T-helper 1 cell treated with Interleukin-12 subunit alpha and Interleukin-12 subunit beta and Interleukin-4 antibody, amounts not matched to agents 30 μg/mL and 1 μg/mL, for 36 hours (primary cell): Measurements from ENCODE around the gene AURKAIP1.

Experiments
- H3K27ac Mint-ChIP-seq: one replicate; pipeline ENCODE4 v1.8.0; 2021; ENCODE audit warnings: mild to moderate bottlenecking, mixed read lengths
- H3K27me3 Mint-ChIP-seq: one replicate; pipeline ENCODE4 v1.8.0; 2021; ENCODE audit warnings: low read depth, mixed read lengths
- H3K36me3 Mint-ChIP-seq: one replicate; pipeline ENCODE4 v1.8.0; 2021; ENCODE audit warnings: low read depth, mixed read lengths
- H3K4me1 Mint-ChIP-seq: one replicate; pipeline ENCODE4 v1.8.0; 2021; ENCODE audit warnings: low read depth, mixed read lengths
- H3K4me3 Mint-ChIP-seq: one replicate; pipeline ENCODE4 v1.8.0; 2021; ENCODE audit warnings: mild to moderate bottlenecking, moderate library complexity, mixed read lengths
- H3K9me3 Mint-ChIP-seq: one replicate; pipeline ENCODE4 v1.8.0; 2021; ENCODE audit warnings: mixed read lengths

Gene AURKAIP1

GRCh38 chr1:1399872-1400575 is 25.0 kb upstream of the AURKAIP1 start:
- peak overlapping the region; percentile 90 for H3K4me3 Mint-ChIP-seq

DNA sequence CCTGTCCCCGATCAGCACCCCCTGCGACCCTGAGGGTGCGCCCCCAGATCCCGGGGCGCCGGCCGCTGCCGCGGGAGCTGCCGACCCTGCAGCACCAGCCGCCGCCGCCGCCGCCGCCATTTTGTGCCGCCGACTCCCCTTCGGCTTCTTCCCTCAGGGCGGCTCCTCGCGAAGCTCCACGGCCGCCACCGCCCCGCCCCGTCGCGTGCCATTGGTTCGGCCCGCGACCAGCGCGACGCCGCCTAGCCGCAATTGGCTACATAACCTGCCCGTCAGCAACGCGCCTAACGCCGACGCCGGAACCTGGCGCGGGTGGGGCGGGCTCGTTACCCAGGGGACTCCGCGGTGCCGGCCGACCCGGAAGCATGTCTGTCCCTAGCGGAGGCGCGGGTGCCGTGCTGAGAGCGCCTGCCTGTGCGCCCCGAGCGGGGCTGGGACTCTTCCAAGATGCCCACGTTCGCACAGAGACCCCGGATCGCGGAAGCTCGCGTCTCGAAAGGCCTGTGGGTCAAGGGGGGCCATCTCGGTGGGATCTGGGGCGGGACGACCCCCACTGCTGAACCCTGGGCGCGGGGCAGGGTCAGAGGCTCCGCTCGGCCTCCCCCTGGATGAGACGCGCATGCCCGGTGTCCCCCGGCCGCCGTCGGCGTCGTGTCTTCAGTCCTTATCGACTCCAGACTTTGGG is 24.3 kb upstream of the AURKAIP1 start, which contains the start of gene CCNL2:
TSS of gene CCNL2 (minus strand) at position 149 of the 685 bp plus-strand sequence. CDS start at position 120, 29 bp downstream.
- Mint-ChIP-seq H3K27ac (peak within 1 kb of the TSS; percentile 87), H3K9me3 (no peaks in the 10 kb centered on the region), H3K4me3 (peak within 1 kb of the TSS; percentile 91), H3K4me1 (peaks cover 40% of the 10 kb centered on the region), H3K36me3 (peaks cover 48% of the 10 kb centered on the region), H3K27me3 (no peaks in the 10 kb centered on the region)

More at GRCh38 chr1:1399872-1400575, 25.0 kb upstream of the AURKAIP1 start:
- Mint-ChIP-seq H3K9me3 (no peaks in the 10 kb centered on the region), H3K27me3 (no peaks in the 10 kb centered on the region), H3K36me3 (peaks cover 48% of the 10 kb centered on the region), H3K4me1 (peaks cover 40% of the 10 kb centered on the region), H3K27ac (peak overlapping the region; percentile 81)

GRCh38 chr1:1398677-1399186 is 23.7 kb upstream of the AURKAIP1 start:
- Mint-ChIP-seq H3K4me1 (peaks cover 39% of the 10 kb centered on the region), H3K27me3 (no peaks in the 10 kb centered on the region), H3K27ac (peak overlapping the region; percentile 87), H3K36me3 (peaks cover 50% of the 10 kb centered on the region), H3K9me3 (no peaks in the 10 kb centered on the region), H3K4me3 (peak overlapping the region; percentile 91)

- H3K27ac Mint-ChIP-seq: peak overlapping the region; percentile 87
- peaks cover 49% of the 10 kb centered on the region for H3K36me3 Mint-ChIP-seq
- H3K4me1 Mint-ChIP-seq: peaks cover 34% of the 10 kb centered on the region
- peak overlapping the region; percentile 91 for H3K4me3 Mint-ChIP-seq
- H3K9me3 Mint-ChIP-seq: no peaks in the 10 kb centered on the region
- no peaks in the 10 kb centered on the region for H3K27me3 Mint-ChIP-seq
These were observed 23.0 kb upstream of the AURKAIP1 start for GRCh38 chr1:1397839-1398523.

- H3K9me3 Mint-ChIP-seq: no peaks in the 10 kb centered on the region
These were observed 20.2 kb upstream of the AURKAIP1 start for GRCh38 chr1:1395166-1395565.

DNA sequence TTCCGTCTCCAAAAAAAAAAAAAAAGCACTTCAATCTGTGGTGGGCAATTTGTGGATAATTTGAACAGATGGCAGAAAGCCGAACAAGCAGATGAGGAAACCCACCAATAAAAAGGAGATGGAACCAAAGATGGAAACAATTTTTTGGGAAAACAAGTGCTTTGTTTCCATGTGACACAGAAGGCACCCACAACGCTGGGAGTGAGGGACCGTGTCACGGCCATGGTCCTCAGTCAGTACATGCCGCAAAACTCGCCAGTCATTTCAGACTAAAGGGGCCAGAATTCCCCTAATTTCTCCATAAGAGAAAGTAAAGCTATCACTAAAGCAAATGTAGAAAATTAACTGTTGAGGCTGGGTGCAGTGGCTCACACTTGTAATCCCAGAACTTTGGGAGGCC is 19.1 kb upstream of the AURKAIP1 start:
- Mint-ChIP-seq H3K27ac (no peak overlapping the region), H3K27me3 (no peaks in the 10 kb centered on the region), H3K36me3 (peaks cover 55% of the 10 kb centered on the region), H3K9me3 (no peaks in the 10 kb centered on the region), H3K4me1 (peaks cover 12% of the 10 kb centered on the region), H3K4me3 (no peak overlapping the region)

More at GRCh38 chr1:1395166-1395565, 20.2 kb upstream of the AURKAIP1 start:
- Mint-ChIP-seq H3K27me3 (no peaks in the 10 kb centered on the region), H3K4me1 (peaks cover 17% of the 10 kb centered on the region), H3K36me3 (peaks cover 52% of the 10 kb centered on the region), H3K27ac (no peak overlapping the region), H3K4me3 (peak overlapping the region; percentile 7)

GRCh38 chr1:1393428-1393827 is 18.4 kb upstream of the AURKAIP1 start:
- H3K36me3 Mint-ChIP-seq: peaks cover 55% of the 10 kb centered on the region
- H3K9me3 Mint-ChIP-seq: no peaks in the 10 kb centered on the region
- H3K4me3 Mint-ChIP-seq: no peak overlapping the region
- no peaks in the 10 kb centered on the region for H3K27me3 Mint-ChIP-seq
- no peak overlapping the region for H3K27ac Mint-ChIP-seq
- H3K4me1 Mint-ChIP-seq: peaks cover 12% of the 10 kb centered on the region

GRCh38 chr1:1393014-1393413 is 18.0 kb upstream of the AURKAIP1 start:
- H3K27ac Mint-ChIP-seq: no peak overlapping the region
- H3K4me1 Mint-ChIP-seq: peaks cover 9% of the 10 kb centered on the region
- H3K9me3 Mint-ChIP-seq: no peaks in the 10 kb centered on the region
- H3K4me3 Mint-ChIP-seq: no peak overlapping the region
- H3K27me3 Mint-ChIP-seq: no peaks in the 10 kb centered on the region
- H3K36me3 Mint-ChIP-seq: peaks cover 55% of the 10 kb centered on the region

GRCh38 chr1:1391225-1391624 is 16.2 kb upstream of the AURKAIP1 start:
- H3K4me1 Mint-ChIP-seq: peaks cover 4% of the 10 kb centered on the region
- H3K27ac Mint-ChIP-seq: no peak overlapping the region
- no peaks in the 10 kb centered on the region for H3K9me3 Mint-ChIP-seq
- no peak overlapping the region for H3K4me3 Mint-ChIP-seq
- no peaks in the 10 kb centered on the region for H3K27me3 Mint-ChIP-seq
- peaks cover 69% of the 10 kb centered on the region for H3K36me3 Mint-ChIP-seq

DNA sequence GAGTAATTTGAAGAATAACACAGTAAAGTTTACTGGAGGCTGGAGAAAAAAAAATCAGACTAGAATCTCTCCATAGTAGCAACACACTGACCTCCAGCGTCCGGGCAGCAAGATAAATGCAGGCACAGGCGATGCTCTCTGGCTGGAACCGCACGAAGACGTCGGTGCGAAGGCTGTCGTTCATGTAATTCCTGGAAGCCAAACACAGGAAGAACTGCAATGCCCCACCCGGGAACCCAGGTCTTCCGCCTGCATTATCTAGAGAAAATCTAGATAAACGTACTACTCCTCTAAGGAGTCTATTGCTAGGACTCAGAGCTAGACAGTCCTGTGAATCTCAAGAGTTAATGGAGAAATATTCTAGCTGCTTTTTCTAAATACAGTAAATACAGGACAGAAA is 15.7 kb upstream of the AURKAIP1 start:
- no peak overlapping the region for H3K27ac Mint-ChIP-seq
- H3K9me3 Mint-ChIP-seq: no peaks in the 10 kb centered on the region
- no peak overlapping the region for H3K4me3 Mint-ChIP-seq
- no peaks in the 10 kb centered on the region for H3K27me3 Mint-ChIP-seq
- peaks cover 71% of the 10 kb centered on the region for H3K36me3 Mint-ChIP-seq
- peaks cover 4% of the 10 kb centered on the region for H3K4me1 Mint-ChIP-seq

GRCh38 chr1:1388078-1388472 is 13.1 kb upstream of the AURKAIP1 start:
- no peak overlapping the region for H3K4me3 Mint-ChIP-seq
- H3K9me3 Mint-ChIP-seq: no peaks in the 10 kb centered on the region
- peaks cover 53% of the 10 kb centered on the region for H3K36me3 Mint-ChIP-seq
- no peak overlapping the region for H3K27ac Mint-ChIP-seq
- H3K27me3 Mint-ChIP-seq: no peaks in the 10 kb centered on the region
- no peaks in the 10 kb centered on the region for H3K4me1 Mint-ChIP-seq

GRCh38 chr1:1387098-1388077 is 12.4 kb upstream of the AURKAIP1 start:
- H3K27me3 Mint-ChIP-seq: no peaks in the 10 kb centered on the region

GRCh38 chr1:1385931-1386330 is 10.9 kb upstream of the AURKAIP1 start:
- no peaks in the 10 kb centered on the region for H3K9me3 Mint-ChIP-seq
- H3K4me1 Mint-ChIP-seq: no peaks in the 10 kb centered on the region
- peaks cover 39% of the 10 kb centered on the region for H3K36me3 Mint-ChIP-seq
- no peaks in the 10 kb centered on the region for H3K27me3 Mint-ChIP-seq
- H3K4me3 Mint-ChIP-seq: no peak overlapping the region
- H3K27ac Mint-ChIP-seq: no peak overlapping the region

More at GRCh38 chr1:1387098-1388077, 12.4 kb upstream of the AURKAIP1 start:
- no peak overlapping the region for H3K27ac Mint-ChIP-seq
- H3K36me3 Mint-ChIP-seq: peaks cover 50% of the 10 kb centered on the region
- no peak overlapping the region for H3K4me3 Mint-ChIP-seq
- H3K4me1 Mint-ChIP-seq: no peaks in the 10 kb centered on the region
- no peaks in the 10 kb centered on the region for H3K9me3 Mint-ChIP-seq
